Ectodermal cell (in vitro differentiated cells): ENCODE results near the gene PCDHGB6.
"Not testable (repeated sequence)": the region's sequence is repeated elsewhere in the genome, so short reads cannot be mapped to it uniquely, and the experiment has no call there.

Source experiments
- H3K27ac ChIP-seq: 2 replicates; pipeline ENCODE4 v1.7.0; 2013; ENCODE audit warnings: mild to moderate bottlenecking, low read depth, low read length; ENCODE audit not compliant: insufficient read depth, poor library complexity, severe bottlenecking
- H3K27me3 ChIP-seq: 2 replicates; pipeline ENCODE4 v1.7.0; 2013; ENCODE audit warnings: mild to moderate bottlenecking, low read length; ENCODE audit not compliant: insufficient read depth, control insufficient read depth, poor library complexity, severe bottlenecking
- H3K36me3 ChIP-seq: one replicate; pipeline ENCODE4 v1.7.0; 2013; ENCODE audit warnings: low read length; ENCODE audit not compliant: control insufficient read depth, insufficient read depth
- H3K4me1 ChIP-seq: one replicate; pipeline ENCODE4 v1.7.0; 2013; ENCODE audit warnings: low read length; ENCODE audit not compliant: control insufficient read depth, insufficient read depth
- H3K4me3 ChIP-seq: 2 replicates; pipeline ENCODE4 v1.7.0; 2013; ENCODE audit warnings: low read depth, low read length, control low read depth; ENCODE audit not compliant: insufficient read depth
- H3K9me3 ChIP-seq: 2 replicates; pipeline ENCODE4 v1.7.0; 2013; ENCODE audit warnings: mild to moderate bottlenecking, low read length, moderate library complexity; ENCODE audit not compliant: control insufficient read depth
- WGBS, 2 experiments: methylation state at CpG; one replicate each; pipeline ENCODE4 v1.1.7; 2013; ENCODE audit warnings: missing lambda C conversion rate in 2 of 2; 5-methylcytosine and 5-hydroxymethylcytosine counted together

Gene PCDHGB6

GRCh38 chr5:141403387-141403786, 4.4 kb upstream of the PCDHGB6 start:
- H3K4me1 ChIP-seq, result no peaks in the 10 kb centered on the region
- H3K9me3 ChIP-seq, result peaks cover 3% of the 10 kb centered on the region
- no peak overlapping the region for H3K4me3 ChIP-seq
- no peaks in the 10 kb centered on the region for H3K36me3 ChIP-seq
- no peak overlapping the region for H3K27ac ChIP-seq
- 95 to 96% methylated on average over 22 of the region's 22 CpGs for WGBS, 2 experiments
- H3K27me3 ChIP-seq, result no peaks in the 10 kb centered on the region

GRCh38 chr5:141409598-141410306, 1.9 kb downstream of the PCDHGB6 start:
- Histone ChIP-seq H3K4me3 (peak overlapping the region; percentile 5), H3K27me3 (no peaks in the 10 kb centered on the region), H3K27ac (no peak overlapping the region), H3K9me3 (peaks cover 6% of the 10 kb centered on the region), H3K4me1 (no peaks in the 10 kb centered on the region), H3K36me3 (peaks cover 29% of the 10 kb centered on the region)
- WGBS, 2 experiments, result 97% methylated on average over 64 of the region's 64 CpGs

GRCh38 chr5:141411575-141411974, 3.8 kb downstream of the PCDHGB6 start:
- H3K27me3 ChIP-seq, result no peaks in the 10 kb centered on the region
- H3K4me3 ChIP-seq, result no peak overlapping the region
- 92 to 97% methylated on average over 3 of the region's 3 CpGs for WGBS, 2 experiments
- no peaks in the 10 kb centered on the region for H3K4me1 ChIP-seq
- peaks cover 8% of the 10 kb centered on the region for H3K9me3 ChIP-seq
- no peak overlapping the region for H3K27ac ChIP-seq
- H3K36me3 ChIP-seq, result peaks cover 43% of the 10 kb centered on the region

GRCh38 chr5:141412854-141413539, 5.2 kb downstream of the PCDHGB6 start, which contains the start of gene PCDHGA10:
TSS of gene PCDHGA10 (plus strand) at chr5:141412987. CDS start at chr5:141413176, 189 bp downstream.
- no peaks in the 10 kb centered on the region for H3K4me1 ChIP-seq
- WGBS, 2 experiments, result 42 to 49% methylated on average over 31 of the region's 31 CpGs
- H3K27ac ChIP-seq, result peak within 1 kb of the TSS; percentile 17
- peaks cover 8% of the 10 kb centered on the region for H3K9me3 ChIP-seq
- H3K27me3 ChIP-seq, result no peaks in the 10 kb centered on the region
- peaks cover 48% of the 10 kb centered on the region for H3K36me3 ChIP-seq
- H3K4me3 ChIP-seq, result peak within 1 kb of the TSS; percentile 46

GRCh38 chr5:141413540-141414069, 5.8 kb downstream of the PCDHGB6 start:
- WGBS, 2 experiments, result 60 to 65% methylated on average over 25 of the region's 25 CpGs
- H3K27ac ChIP-seq, result no peak overlapping the region
- peaks cover 53% of the 10 kb centered on the region for H3K36me3 ChIP-seq
- H3K4me3 ChIP-seq, result peak overlapping the region; percentile 46
- no peaks in the 10 kb centered on the region for H3K27me3 ChIP-seq
- H3K9me3 ChIP-seq, result peaks cover 13% of the 10 kb centered on the region
- H3K4me1 ChIP-seq, result no peaks in the 10 kb centered on the region

- H3K9me3 ChIP-seq, result peaks cover 11% of the 10 kb centered on the region
- H3K4me1 ChIP-seq, H3K27me3 ChIP-seq, H3K27ac ChIP-seq, H3K4me3 ChIP-seq: not testable (repeated sequence)
- H3K36me3 ChIP-seq, result peaks cover 50% of the 10 kb centered on the region
- 95 to 97% methylated on average over 46 of the region's 46 CpGs for WGBS, 2 experiments
Measured at GRCh38 chr5:141414548-141415274, 6.9 kb downstream of the PCDHGB6 start.

- H3K27ac ChIP-seq, H3K27me3 ChIP-seq, H3K4me3 ChIP-seq, H3K4me1 ChIP-seq: not testable (repeated sequence)
- Histone ChIP-seq H3K9me3 (peaks cover 11% of the 10 kb centered on the region), H3K36me3 (peaks cover 48% of the 10 kb centered on the region)
- WGBS, 2 experiments, result 96% methylated on average over 24 of the region's 24 CpGs
Measured at GRCh38 chr5:141415275-141415618, 7.4 kb downstream of the PCDHGB6 start.

GRCh38 chr5:141417494-141418172, 9.8 kb downstream of the PCDHGB6 start, which contains the start of gene PCDHGB7:
TSS of gene PCDHGB7 (plus strand) at chr5:141417677. CDS start at chr5:141417860, 183 bp downstream.
- H3K36me3 ChIP-seq, result peaks cover 64% of the 10 kb centered on the region
- H3K9me3 ChIP-seq, result peaks cover 22% of the 10 kb centered on the region
- H3K4me3 ChIP-seq, result peak within 1 kb of the TSS; percentile 24
- 54 to 60% methylated on average over 45 to 46 of the region's 47 CpGs for whole genome bisulfite sequencing, 2 experiments
- not testable (repeated sequence) for H3K27me3 ChIP-seq, H3K4me1 ChIP-seq, H3K27ac ChIP-seq

GRCh38 chr5:141419074-141419880, 11.5 kb downstream of the PCDHGB6 start:
- Histone ChIP-seq H3K27ac (no peak overlapping the region), H3K4me3 (no peak overlapping the region), H3K36me3 (peaks cover 58% of the 10 kb centered on the region), H3K4me1 (no peaks in the 10 kb centered on the region), H3K27me3 (no peaks in the 10 kb centered on the region), H3K9me3 (peaks cover 22% of the 10 kb centered on the region)
- 96 to 97% methylated on average over 74 of the region's 74 CpGs for WGBS, 2 experiments
